Suprapubic skin (tissue), 4 donors: ENCODE measurements around the gene CYP26C1.

ENCODE experiments used
- CTCF ChIP-seq, 2 donors: fragments of 200-600 bp in 1 of 2; fragments of 450-650 bp in 1 of 2; sonication (generic) in 1 of 2; IDR thresholded peaks; one replicate each; pipeline ENCODE4 v1.5.1; 2016 to 2019; ENCODE audit warnings: antibody characterized with exemption in 2 of 2, mild to moderate bottlenecking in 1 of 2, moderate library complexity in 1 of 2
- EP300 ChIP-seq: sonication (generic); formaldehyde crosslinking; IDR thresholded peaks from one replicate; pipeline ENCODE4 v1.6.1; 2017; ENCODE audit warnings: antibody characterized with exemption
- POLR2A ChIP-seq, 2 donors: fragments of 450-650 bp; IDR thresholded peaks; one replicate each; pipeline ENCODE4 v1.6.1; 2017; ENCODE audit warnings: antibody characterized with exemption in 2 of 2, mild to moderate bottlenecking in 2 of 2, moderate library complexity in 2 of 2
- POLR2AphosphoS5 ChIP-seq, 3 donors: sonication (generic); formaldehyde crosslinking; IDR thresholded peaks; one replicate each; pipeline ENCODE4 v1.6.1; 2017; ENCODE audit warnings: antibody characterized with exemption in 3 of 3

DNA sequence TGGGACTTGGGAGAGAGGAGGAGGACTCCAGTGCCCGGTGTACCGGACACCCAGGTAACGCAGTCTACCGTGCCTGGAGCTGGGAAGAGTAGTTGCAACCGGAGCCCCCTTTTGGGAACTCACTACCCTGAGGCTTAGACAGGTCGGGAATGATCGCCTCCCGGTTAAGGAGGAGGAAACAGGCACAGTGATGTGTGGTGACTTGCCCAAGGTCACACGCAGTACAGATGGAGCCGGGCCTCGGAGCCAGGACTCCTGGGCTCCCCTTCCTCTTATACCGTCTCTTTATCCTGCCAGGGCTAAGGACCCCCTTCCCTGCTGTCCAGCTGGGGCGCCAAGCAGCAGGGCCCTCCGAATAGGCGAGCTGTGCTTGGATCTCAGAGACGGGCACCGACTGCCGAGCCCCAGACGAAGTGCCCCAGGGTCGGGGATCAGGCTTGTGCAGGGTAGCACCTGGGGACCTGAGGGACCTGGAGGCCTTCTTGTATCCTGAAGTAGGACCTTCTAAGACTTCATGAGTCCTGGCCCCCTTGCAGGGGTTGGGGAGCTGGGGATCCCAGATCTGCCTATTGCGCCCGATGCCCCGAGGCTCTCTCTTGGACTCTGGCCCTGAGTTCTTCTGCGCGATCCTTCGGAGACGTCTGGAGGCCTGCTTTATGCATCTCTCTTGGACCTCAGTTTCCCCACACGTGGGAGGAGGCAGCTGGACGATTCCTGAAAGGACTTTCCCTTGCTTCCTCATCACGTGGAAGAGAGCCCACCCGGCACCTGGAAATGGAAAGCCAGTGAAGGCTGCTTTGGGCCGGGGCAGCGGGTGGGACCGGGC lies 12.3 kb downstream of the CYP26C1 start:
- no peak for TF ChIP-seq CTCF (IDR thresholded peaks at IDR 0.05)
- TF ChIP-seq POLR2AphosphoS5 (IDR thresholded peaks at IDR 0.05) = no peak
- TF ChIP-seq POLR2A (IDR thresholded peaks at IDR 0.05) = no peak
- no peak for TF ChIP-seq EP300
